Measurements from ENCODE around the gene IFNG. TPM values are rescaled to one million over a fixed set of nuclear protein-coding genes. Genes with fewer than 3 reads are reported as not detected.
A peak's percentile ranks its signal among the peaks of the same experiment; 100 is the strongest.

Gene IFNG
- total RNA-seq, 1 donor from 2014 or later = not detected

GRCh38 chr12:68169213-68169889 lies 9.8 kb upstream of the IFNG start:
- Histone ChIP-seq H3K27ac (ENCODE audit: low read depth, low read length) (no peak overlapping the region), H3K4me3 (ENCODE audit: low read length in 3 of 3) (no peak overlapping the region), H3K36me3 (ENCODE audit: control insufficient read depth in 3 of 3, insufficient read depth in 3 of 3, low read length in 3 of 3) (no peaks in the 10 kb centered on the region), H3K27me3 (ENCODE audit: control insufficient read depth in 3 of 3, insufficient read depth in 3 of 3, low read length in 3 of 3) (no peaks in the 10 kb centered on the region), H3K4me1 (ENCODE audit: control insufficient read depth in 3 of 3, insufficient read depth in 3 of 3, low read length in 3 of 3) (peaks cover 0 to 4% (median 3%) of the 10 kb centered on the region in 3 donors), H3K9me3 (ENCODE audit: control insufficient read depth in 3 of 3, low read length in 3 of 3) (no peaks in the 10 kb centered on the region), H3K9ac (ENCODE audit: low read depth in 1 of 3, low read length in 3 of 3) (no peak overlapping the region)

- H3K27me3 ChIP-seq (ENCODE audit: control insufficient read depth in 3 of 3, insufficient read depth in 3 of 3, low read length in 3 of 3) = no peaks in the 10 kb centered on the region
- H3K27ac ChIP-seq (ENCODE audit: low read depth, low read length) = peak overlapping the region; percentile 60
Measured at GRCh38 chr12:68166317-68166831, 6.8 kb upstream of the IFNG start.

GRCh38 chr12:68163560-68164081 lies 4.1 kb upstream of the IFNG start:
- Histone ChIP-seq H3K36me3 (ENCODE audit: control insufficient read depth in 3 of 3, insufficient read depth in 3 of 3, low read length in 3 of 3) (no peaks in the 10 kb centered on the region), H3K27ac (ENCODE audit: low read depth, low read length) (no peak overlapping the region), H3K4me3 (ENCODE audit: low read length in 3 of 3) (no peak overlapping the region), H3K9me3 (ENCODE audit: control insufficient read depth in 3 of 3, low read length in 3 of 3) (no peaks in the 10 kb centered on the region), H3K9ac (ENCODE audit: low read depth in 1 of 3, low read length in 3 of 3) (no peak overlapping the region), H3K27me3 (ENCODE audit: control insufficient read depth in 3 of 3, insufficient read depth in 3 of 3, low read length in 3 of 3) (no peaks in the 10 kb centered on the region), H3K4me1 (ENCODE audit: control insufficient read depth in 3 of 3, insufficient read depth in 3 of 3, low read length in 3 of 3) (peaks cover 0 to 4% (median 3%) of the 10 kb centered on the region in 3 donors)

More at GRCh38 chr12:68166317-68166831, 6.8 kb upstream of the IFNG start:
- no peaks in the 10 kb centered on the region for H3K36me3 ChIP-seq (ENCODE audit: control insufficient read depth in 3 of 3, insufficient read depth in 3 of 3, low read length in 3 of 3)
- H3K4me1 ChIP-seq (ENCODE audit: control insufficient read depth in 3 of 3, insufficient read depth in 3 of 3, low read length in 3 of 3) = peaks cover 0 to 4% (median 3%) of the 10 kb centered on the region in 3 donors
- H3K9me3 ChIP-seq (ENCODE audit: control insufficient read depth in 3 of 3, low read length in 3 of 3) = no peaks in the 10 kb centered on the region
- no peak overlapping the region for H3K4me3 ChIP-seq (ENCODE audit: low read length in 3 of 3)
- peak overlapping the region in 1 of 3 donors; percentile 52 for H3K9ac ChIP-seq (ENCODE audit: low read depth in 1 of 3, low read length in 3 of 3)

- no peak overlapping the region for H3K4me3 ChIP-seq (ENCODE audit: low read length in 3 of 3)
- H3K9me3 ChIP-seq (ENCODE audit: control insufficient read depth in 3 of 3, low read length in 3 of 3) = no peaks in the 10 kb centered on the region
- H3K9ac ChIP-seq (ENCODE audit: low read depth in 1 of 3, low read length in 3 of 3) = no peak overlapping the region
- H3K4me1 ChIP-seq (ENCODE audit: control insufficient read depth in 3 of 3, insufficient read depth in 3 of 3, low read length in 3 of 3) = peaks cover 0 to 4% (median 3%) of the 10 kb centered on the region in 3 donors
- H3K27ac ChIP-seq (ENCODE audit: low read depth, low read length) = no peak overlapping the region
- no peaks in the 10 kb centered on the region for H3K27me3 ChIP-seq (ENCODE audit: control insufficient read depth in 3 of 3, insufficient read depth in 3 of 3, low read length in 3 of 3)
- H3K36me3 ChIP-seq (ENCODE audit: control insufficient read depth in 3 of 3, insufficient read depth in 3 of 3, low read length in 3 of 3) = no peaks in the 10 kb centered on the region
Measured at GRCh38 chr12:68162374-68162773, 2.8 kb upstream of the IFNG start.

GRCh38 chr12:68158432-68158831 lies 1.1 kb downstream of the IFNG start:
- Histone ChIP-seq H3K9me3 (ENCODE audit: control insufficient read depth in 3 of 3, low read length in 3 of 3) (no peaks in the 10 kb centered on the region), H3K4me3 (ENCODE audit: low read length in 3 of 3) (no peak overlapping the region), H3K27me3 (ENCODE audit: control insufficient read depth in 3 of 3, insufficient read depth in 3 of 3, low read length in 3 of 3) (no peaks in the 10 kb centered on the region), H3K27ac (ENCODE audit: low read depth, low read length) (no peak overlapping the region), H3K4me1 (ENCODE audit: control insufficient read depth in 3 of 3, insufficient read depth in 3 of 3, low read length in 3 of 3) (no peaks in the 10 kb centered on the region), H3K9ac (ENCODE audit: low read depth in 1 of 3, low read length in 3 of 3) (no peak overlapping the region), H3K36me3 (ENCODE audit: control insufficient read depth in 3 of 3, insufficient read depth in 3 of 3, low read length in 3 of 3) (no peaks in the 10 kb centered on the region)

GRCh38 chr12:68157380-68157779 lies 2.2 kb downstream of the IFNG start:
- H3K9me3 ChIP-seq (ENCODE audit: control insufficient read depth in 3 of 3, low read length in 3 of 3) = no peaks in the 10 kb centered on the region
- H3K4me1 ChIP-seq (ENCODE audit: control insufficient read depth in 3 of 3, insufficient read depth in 3 of 3, low read length in 3 of 3) = no peaks in the 10 kb centered on the region
- H3K27me3 ChIP-seq (ENCODE audit: control insufficient read depth in 3 of 3, insufficient read depth in 3 of 3, low read length in 3 of 3) = no peaks in the 10 kb centered on the region
- H3K9ac ChIP-seq (ENCODE audit: low read depth in 1 of 3, low read length in 3 of 3) = no peak overlapping the region
- H3K4me3 ChIP-seq (ENCODE audit: low read length in 3 of 3) = no peak overlapping the region
- H3K36me3 ChIP-seq (ENCODE audit: control insufficient read depth in 3 of 3, insufficient read depth in 3 of 3, low read length in 3 of 3) = no peaks in the 10 kb centered on the region
- no peak overlapping the region for H3K27ac ChIP-seq (ENCODE audit: low read depth, low read length)

- H3K9me3 ChIP-seq (ENCODE audit: control insufficient read depth in 3 of 3, low read length in 3 of 3) = no peaks in the 10 kb centered on the region
- no peaks in the 10 kb centered on the region for H3K27me3 ChIP-seq (ENCODE audit: control insufficient read depth in 3 of 3, insufficient read depth in 3 of 3, low read length in 3 of 3)
- no peak overlapping the region for H3K27ac ChIP-seq (ENCODE audit: low read depth, low read length)
- no peak overlapping the region for H3K9ac ChIP-seq (ENCODE audit: low read depth in 1 of 3, low read length in 3 of 3)
- no peaks in the 10 kb centered on the region for H3K36me3 ChIP-seq (ENCODE audit: control insufficient read depth in 3 of 3, insufficient read depth in 3 of 3, low read length in 3 of 3)
- H3K4me1 ChIP-seq (ENCODE audit: control insufficient read depth in 3 of 3, insufficient read depth in 3 of 3, low read length in 3 of 3) = no peaks in the 10 kb centered on the region
- no peak overlapping the region for H3K4me3 ChIP-seq (ENCODE audit: low read length in 3 of 3)
Measured at GRCh38 chr12:68156636-68157035, 2.9 kb downstream of the IFNG start.

- no peaks in the 10 kb centered on the region for H3K36me3 ChIP-seq (ENCODE audit: control insufficient read depth in 3 of 3, insufficient read depth in 3 of 3, low read length in 3 of 3)
- H3K9me3 ChIP-seq (ENCODE audit: control insufficient read depth in 3 of 3, low read length in 3 of 3) = no peaks in the 10 kb centered on the region
- no peak overlapping the region for H3K9ac ChIP-seq (ENCODE audit: low read depth in 1 of 3, low read length in 3 of 3)
- no peak overlapping the region for H3K4me3 ChIP-seq (ENCODE audit: low read length in 3 of 3)
- no peaks in the 10 kb centered on the region for H3K27me3 ChIP-seq (ENCODE audit: control insufficient read depth in 3 of 3, insufficient read depth in 3 of 3, low read length in 3 of 3)
- no peaks in the 10 kb centered on the region for H3K4me1 ChIP-seq (ENCODE audit: control insufficient read depth in 3 of 3, insufficient read depth in 3 of 3, low read length in 3 of 3)
- no peak overlapping the region for H3K27ac ChIP-seq (ENCODE audit: low read depth, low read length)
Measured at GRCh38 chr12:68154779-68155178, 4.8 kb downstream of the IFNG start.

GRCh38 chr12:68148261-68148951 lies 11.1 kb downstream of the IFNG start:
- Histone ChIP-seq H3K4me3 (ENCODE audit: low read length in 3 of 3) (no peak overlapping the region), H3K9me3 (ENCODE audit: control insufficient read depth in 3 of 3, low read length in 3 of 3) (no peaks in the 10 kb centered on the region), H3K4me1 (ENCODE audit: control insufficient read depth in 3 of 3, insufficient read depth in 3 of 3, low read length in 3 of 3) (peaks cover 0 to 10% (median 0%) of the 10 kb centered on the region in 3 donors), H3K36me3 (ENCODE audit: control insufficient read depth in 3 of 3, insufficient read depth in 3 of 3, low read length in 3 of 3) (no peaks in the 10 kb centered on the region), H3K27me3 (ENCODE audit: control insufficient read depth in 3 of 3, insufficient read depth in 3 of 3, low read length in 3 of 3) (no peaks in the 10 kb centered on the region), H3K9ac (ENCODE audit: low read depth in 1 of 3, low read length in 3 of 3) (no peak overlapping the region), H3K27ac (ENCODE audit: low read depth, low read length) (no peak overlapping the region)

GRCh38 chr12:68140556-68140955 lies 19.0 kb downstream of the IFNG start:
- Histone ChIP-seq H3K4me3 (ENCODE audit: low read length in 3 of 3) (no peak overlapping the region), H3K27ac (ENCODE audit: low read depth, low read length) (no peak overlapping the region), H3K9ac (ENCODE audit: low read depth in 1 of 3, low read length in 3 of 3) (no peak overlapping the region), H3K9me3 (ENCODE audit: control insufficient read depth in 3 of 3, low read length in 3 of 3) (no peaks in the 10 kb centered on the region), H3K4me1 (ENCODE audit: control insufficient read depth in 3 of 3, insufficient read depth in 3 of 3, low read length in 3 of 3) (peaks cover 0 to 10% (median 0%) of the 10 kb centered on the region in 3 donors), H3K36me3 (ENCODE audit: control insufficient read depth in 3 of 3, insufficient read depth in 3 of 3, low read length in 3 of 3) (no peaks in the 10 kb centered on the region), H3K27me3 (ENCODE audit: control insufficient read depth in 3 of 3, insufficient read depth in 3 of 3, low read length in 3 of 3) (no peaks in the 10 kb centered on the region)
